Measurements from ENCODE around the gene SRD5A2. TPM values are rescaled to one million over a fixed set of nuclear protein-coding genes. Genes with fewer than 3 reads are reported as not detected.
A peak's percentile ranks its signal among the peaks of the same experiment; 100 is the strongest.

SRD5A2 gene, protein sequence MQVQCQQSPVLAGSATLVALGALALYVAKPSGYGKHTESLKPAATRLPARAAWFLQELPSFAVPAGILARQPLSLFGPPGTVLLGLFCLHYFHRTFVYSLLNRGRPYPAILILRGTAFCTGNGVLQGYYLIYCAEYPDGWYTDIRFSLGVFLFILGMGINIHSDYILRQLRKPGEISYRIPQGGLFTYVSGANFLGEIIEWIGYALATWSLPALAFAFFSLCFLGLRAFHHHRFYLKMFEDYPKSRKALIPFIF
- not detected for polyA plus RNA-seq (2013, experiment 1 of 2; ENCODE audit: insufficient read length)
- polyA plus RNA-seq (2013, experiment 2 of 2; ENCODE audit: insufficient read length), result not detected

DNA sequence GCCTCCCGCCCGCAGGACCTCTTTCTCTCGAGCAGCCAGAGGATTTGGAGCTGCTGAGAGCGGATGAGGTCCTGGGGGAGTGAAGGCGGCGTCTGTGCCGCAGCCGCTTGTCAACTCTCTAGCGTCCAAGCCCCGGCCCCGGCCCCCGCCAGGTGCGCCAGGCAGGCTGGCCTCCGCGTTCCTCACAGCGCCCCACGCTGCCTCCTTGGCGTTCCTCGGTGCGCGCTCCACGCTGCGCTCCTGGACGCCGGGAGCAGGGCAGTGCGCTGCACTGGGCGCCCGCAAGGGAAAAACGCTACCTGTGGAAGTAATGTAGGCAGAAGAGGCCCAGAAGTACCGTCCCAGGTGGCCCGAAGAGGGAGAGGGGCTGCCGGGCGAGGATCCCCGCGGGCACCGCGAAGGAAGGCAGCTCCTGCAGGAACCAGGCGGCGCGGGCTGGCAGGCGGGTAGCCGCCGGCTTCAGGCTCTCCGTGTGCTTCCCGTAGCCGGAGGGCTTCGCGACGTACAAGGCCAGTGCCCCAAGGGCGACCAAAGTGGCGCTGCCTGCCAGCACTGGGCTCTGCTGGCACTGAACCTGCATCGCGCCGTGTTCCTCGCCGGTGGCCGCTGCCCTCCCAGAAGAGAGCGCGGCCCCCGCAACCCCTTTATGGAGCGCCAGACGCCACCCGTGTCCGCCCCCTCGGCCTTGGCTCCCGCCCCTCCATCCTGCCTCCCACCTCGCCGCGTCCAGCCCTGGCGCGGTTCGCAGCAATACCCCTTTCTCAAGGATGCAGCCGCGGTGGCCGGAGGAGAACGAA lies at the start of gene SRD5A2:
Gene SRD5A2, minus strand, starts transcription at position 618 of the 797 bp plus-strand sequence. Its CDS starts 38 bp downstream, at position 580.
- no peak for DNase-seq

DNA sequence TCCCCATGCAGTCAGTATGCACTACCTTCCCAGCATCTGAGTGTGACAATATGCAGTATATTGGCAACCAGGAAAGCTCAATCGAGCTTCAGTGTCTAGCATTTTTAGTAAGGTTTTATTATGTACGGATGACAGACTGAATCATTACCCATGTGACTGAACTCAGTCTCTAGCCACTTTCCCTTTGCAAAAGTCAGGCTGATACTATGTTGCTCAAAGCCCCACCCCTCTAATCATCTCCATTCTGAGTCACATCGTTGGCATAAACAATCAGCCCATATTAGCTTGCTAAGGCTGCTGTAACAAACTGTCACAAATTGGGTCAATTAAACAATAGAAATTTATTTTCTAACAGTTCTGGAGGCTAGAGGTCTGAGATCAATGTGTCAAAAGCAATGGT lies 25.8 kb upstream of the SRD5A2 start:
- DNase-seq, result no peak

DNA sequence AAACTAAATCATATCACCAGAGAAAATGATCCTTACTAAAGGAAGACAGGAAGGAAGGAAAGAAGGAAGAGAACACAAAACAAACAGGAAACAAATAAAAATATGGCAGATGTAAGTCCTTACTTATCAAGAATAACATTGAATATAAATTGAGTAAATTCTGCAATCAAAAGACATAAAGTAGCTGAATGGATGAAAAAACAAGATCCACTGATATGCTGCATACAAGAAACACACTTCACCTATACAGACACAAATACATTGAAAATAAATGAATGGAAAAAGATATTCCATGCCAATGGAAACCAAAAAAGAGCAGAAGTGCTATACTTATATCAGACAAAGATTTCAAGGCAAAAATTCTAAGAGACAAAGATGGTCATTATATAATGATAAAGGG lies 18.0 kb upstream of the SRD5A2 start:
- DNase-seq, result no peak

DNA sequence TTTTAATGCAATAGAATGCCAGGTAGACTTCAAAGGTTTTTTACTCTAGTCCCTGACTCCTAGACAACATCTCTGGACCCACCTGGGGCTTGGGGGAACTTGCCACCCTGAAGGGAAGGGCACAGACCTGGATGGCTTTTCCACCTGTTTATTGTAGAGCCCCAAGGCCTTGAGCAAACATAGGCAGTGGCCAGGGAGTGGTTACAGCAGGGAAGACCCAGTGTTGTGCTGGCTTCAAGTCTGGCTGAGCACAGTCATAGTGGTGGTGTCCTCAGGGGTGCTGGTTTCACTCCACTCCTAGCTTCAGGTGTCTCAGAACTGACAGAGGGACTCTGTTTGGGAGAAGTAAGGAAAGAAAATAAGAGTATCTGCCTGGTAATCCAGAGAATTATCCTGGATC lies 5.5 kb upstream of the SRD5A2 start:
- no peak for DNase-seq

DNA sequence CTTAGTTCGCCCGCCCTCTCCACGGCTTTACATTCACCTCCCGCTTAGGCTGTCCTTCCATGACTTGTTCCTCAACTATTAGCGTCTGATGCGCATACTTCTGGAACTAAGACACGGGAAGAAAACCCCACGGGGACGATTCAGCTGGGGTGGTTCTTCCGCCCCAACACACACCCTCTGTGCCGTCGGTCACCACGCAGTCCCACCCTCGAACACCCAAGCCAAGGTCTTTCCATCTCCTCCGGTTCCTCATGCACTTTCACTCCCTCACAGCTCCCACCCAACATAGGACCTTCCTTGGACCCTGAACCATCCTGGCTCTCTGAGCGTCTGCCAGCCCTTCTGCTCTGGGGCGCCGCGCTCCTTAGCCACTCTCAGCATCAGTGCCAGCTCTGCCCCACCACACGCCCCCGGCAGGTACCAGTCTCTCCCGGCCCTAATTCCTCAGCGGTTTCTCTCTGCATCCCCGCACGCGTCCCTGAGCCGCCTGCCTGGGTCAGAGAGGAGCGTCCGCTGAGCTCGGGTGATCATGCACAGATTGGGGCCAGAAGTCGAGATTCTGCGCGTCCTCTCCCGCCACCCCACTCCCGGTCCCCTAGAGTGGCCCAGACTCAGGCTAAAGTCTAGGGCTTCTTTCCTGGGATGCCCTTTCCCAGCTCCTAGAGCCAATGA lies 522 bp upstream of the SRD5A2 start:
- DNase-seq, result no peak

DNA sequence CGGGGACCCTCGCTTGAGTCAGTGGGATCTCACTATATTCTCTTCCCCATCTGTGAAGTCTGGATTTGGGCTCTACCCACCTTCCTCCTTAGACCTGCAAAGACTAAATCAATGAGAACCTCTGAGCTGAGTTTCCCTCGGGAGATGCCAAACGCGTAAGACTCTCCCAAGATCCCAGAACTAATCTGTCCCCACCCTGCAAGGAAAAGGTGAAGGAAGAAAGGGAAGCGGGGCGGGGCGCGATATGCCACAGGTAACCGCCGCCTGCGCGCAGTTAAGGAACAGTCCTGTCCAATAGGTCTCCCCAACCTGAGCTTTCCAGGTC lies 780 bp downstream of the SRD5A2 start:
- DNase-seq, result no peak

DNA sequence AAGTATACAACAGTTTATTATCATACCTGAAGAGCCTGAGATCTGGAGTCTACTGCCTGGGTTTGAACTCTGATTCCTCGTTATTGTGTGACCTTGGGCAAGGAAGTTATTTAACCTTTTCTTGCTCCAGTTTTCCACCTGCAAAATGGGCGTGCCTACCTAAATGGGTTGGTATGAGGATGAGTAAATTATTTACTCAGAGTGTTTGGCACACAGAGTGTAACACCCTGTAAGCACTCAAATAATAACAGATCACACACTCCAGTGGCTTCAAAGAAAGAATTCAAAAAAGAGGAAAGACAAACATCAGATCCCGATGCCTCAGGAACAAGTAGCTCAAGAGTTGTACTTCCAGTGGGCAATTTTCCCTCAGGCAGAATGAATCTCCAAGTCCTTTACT lies 2.4 kb downstream of the SRD5A2 start:
- no peak for DNase-seq

DNA sequence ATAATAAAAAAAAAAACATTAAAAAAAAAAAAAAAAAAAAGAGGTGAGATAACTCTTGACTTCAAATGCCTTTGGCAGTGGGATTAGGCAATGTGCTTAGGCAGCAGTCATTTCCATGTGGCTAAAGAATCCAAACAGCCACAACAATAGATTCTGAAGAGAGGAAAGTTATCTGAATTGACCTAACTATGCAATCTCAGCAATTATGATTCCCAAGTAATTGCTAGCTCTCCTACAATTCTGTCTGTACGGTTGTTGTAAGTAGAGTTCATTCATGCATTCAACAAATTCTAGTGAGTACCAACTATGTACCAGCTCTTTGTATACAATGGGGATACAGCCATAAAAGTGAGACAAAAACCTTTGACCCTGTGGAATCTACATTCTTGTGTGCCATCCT lies 3.6 kb downstream of the SRD5A2 start:
- DNase-seq, result no peak

DNA sequence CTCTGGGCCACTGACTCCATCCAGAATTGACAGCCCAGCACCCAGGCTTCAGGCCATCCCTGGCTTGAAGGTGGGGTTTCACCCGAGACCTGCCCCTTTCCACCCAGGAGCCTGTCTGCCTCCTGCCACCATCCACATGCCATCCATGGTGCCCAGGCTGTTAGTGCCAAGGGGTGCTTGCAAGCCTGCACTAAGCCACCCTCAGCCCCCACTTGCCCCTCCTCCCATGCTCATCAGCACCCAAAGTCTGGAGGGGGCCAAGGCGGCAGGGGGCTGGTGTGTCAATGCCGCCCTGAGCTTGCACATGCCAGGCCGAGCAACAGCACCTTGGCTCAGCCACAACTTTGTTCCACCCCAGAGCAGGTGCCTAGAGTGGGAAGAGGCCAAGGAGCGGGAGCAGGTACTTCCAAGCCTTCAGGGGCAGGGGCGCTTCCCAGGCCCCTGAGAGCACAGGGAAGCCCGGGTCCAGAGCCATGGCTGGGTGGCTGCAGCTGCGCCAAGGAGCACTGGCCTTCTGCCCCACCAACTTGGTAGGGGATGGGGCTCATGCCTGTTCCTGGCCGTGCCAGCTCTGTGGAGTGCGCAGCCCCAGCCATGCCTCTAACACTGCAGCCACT lies 12.0 kb downstream of the SRD5A2 start:
- no peak for DNase-seq

DNA sequence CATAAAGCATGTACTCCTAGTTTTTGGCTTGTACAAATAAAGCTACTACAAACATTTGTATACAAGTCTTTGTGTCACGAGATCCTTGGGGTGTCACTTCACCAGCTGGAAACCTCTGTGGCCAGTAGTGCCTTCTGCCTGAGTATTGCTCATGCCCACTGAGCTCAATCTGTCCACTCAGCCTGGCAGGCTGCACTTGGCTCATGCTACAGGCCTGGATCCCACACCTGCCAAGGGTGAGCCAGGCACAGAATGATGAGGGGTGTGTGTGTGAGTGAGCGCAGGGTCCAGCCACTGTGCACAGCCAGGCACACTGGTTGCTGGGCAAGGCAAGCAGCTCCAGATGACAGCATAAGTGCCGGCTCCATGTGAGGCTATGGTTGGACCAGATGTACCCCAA lies 13.1 kb downstream of the SRD5A2 start:
- no peak for DNase-seq

DNA sequence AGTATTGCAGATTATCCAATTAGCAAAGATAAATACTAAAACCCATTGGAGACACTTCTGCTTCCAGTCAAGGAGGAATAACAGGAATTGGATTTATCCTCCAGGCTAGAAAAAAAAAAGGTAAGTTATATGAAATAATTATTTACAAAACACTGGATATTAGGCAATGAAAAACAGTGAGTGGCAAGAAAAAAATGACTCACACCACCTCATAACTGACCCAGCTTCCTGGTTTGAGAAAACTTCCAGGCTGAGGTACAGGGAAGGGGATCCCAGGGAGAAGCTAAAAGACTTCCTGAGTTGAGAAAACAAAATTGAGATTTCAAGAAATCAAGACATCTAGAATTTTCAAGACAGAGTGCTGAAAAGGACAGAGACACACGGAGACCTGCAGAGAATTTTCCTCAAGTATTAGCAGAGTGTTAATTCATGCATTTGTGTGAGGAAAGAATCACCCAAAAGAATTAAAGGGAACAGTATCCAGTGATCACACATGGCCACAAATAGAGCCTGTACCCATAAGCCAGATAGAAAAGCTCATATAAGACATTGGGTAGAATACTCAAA lies 17.4 kb downstream of the SRD5A2 start:
- no peak for DNase-seq

DNA sequence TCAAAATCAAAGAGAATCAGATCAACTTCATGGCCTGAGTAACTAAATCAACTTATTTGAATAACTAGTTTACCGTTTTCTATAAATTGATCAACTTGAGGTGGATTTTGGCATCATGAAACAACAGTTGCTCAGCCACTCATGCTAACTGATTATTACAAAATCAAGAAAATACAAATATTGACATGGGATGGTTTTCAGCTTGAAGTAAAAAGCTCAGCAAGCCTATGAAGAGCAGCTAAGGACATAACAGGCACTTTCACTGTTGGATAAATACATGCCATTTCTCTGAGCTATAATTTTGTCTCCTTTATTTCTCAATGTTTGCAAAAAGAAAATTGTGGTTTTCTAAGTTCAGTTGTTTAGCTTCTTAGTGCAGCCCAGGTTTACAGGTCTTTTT lies 18.9 kb downstream of the SRD5A2 start:
- no peak for DNase-seq

DNA sequence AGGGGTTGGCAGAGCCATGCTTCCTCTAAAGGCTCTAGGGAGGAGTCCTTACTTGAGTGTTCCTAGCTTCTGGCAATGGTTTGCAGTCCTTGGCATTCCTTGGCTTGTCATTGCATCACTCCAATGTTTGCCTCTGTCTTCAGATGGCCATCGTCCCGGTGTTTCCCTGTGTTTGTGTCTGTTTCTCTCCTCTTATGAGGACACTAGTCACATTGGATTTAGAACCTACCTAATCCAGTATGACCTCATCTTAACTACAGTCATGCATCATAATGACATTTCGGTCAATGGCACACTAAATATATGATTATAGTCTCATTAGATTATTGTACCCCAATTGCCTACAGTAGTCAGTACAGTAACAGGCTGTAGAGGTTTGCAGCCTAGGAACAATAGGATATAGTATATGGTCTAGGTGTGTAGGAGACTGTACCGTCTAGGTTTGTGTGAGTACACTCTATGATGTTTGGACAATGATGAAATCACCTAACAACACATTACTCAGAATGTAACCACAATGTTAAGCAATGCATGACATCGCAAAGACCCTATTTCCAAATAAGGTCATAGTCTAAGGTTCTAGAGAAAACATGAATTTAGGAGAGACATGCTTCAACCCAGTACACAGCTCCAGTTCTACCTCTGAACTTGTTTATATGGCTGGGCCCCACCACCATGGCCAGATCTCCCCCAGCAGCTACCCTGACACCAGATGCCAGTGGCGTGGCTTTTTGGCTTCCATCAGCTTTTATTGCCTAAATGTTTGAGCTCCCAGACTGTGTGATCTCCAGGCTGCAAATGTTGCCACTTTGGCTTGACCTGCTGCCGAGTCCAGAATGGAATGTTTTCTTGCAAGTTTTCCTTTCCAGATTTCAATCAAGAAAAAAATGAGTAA lies 22.1 kb downstream of the SRD5A2 start:
- DNase-seq, result peak; percentile 57

DNA sequence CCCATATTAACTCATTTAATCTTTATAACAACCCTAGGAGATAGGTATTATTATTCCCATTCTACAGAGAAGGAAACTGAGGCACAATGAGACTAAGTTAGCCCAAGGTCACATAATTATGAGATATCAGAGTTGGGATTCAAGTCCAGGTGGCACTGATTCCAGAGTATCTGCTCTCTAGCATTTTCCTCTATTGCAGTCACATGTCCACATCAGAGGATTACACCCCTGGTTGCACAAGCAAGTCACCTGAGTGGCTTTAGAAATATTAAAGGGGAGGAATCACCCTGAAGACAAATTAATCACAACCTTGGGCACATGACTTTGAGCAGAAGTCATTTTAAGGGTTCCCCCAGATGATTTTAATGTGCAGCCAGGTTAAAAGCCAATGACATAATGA lies 23.8 kb downstream of the SRD5A2 start:
- no peak for DNase-seq

DNA sequence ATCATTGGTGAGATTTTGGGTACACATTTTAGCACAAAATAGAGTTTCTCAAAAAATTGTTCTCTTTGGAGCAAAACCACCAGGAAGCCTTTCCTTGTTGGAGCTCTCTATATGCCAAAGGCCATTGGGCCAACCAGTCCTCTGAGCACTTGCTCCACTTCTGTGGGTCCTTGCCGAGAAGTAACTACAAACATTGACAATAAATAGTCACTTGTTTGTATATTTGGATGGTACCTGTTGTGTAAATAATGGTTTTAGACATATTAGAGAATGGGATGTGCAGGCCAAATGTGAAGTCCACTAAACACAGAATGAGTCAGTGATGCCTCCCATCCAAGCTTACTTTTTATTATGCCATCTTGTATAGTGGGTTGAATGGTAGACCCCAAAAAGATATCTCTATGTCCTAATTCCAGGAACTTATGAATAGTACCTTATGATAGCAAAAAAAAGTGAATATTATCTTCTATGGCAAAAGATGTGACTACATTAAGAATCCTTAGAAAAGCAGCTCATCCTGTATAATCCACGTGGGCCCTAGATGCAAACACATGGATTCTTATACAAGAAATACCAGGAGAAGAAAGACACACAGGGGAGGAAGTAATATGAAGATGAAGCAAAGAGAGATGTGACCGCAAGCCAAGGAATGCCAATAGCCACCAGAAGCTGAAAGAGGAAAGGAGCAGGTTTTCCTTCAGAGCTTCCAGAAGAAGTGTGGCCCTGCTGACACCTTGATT lies 24.6 kb downstream of the SRD5A2 start:
- no peak for DNase-seq

DNA sequence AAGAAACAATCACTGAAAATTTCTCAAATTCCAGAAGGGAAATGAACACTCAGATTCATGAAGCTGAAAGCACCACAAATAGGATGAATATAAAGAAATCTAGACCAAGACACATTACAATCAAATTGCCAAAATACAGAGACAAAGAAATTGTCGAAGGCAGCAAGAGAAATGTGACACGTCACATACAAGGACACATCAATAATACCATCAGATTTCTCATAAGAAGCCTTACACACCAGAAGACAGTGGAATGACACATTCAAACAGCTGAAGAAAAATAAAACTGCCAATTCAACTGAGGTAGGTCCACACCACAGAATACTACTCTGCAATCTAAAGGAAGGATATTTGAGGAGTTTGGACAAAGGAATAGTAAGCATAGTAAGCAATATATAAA lies 27.4 kb downstream of the SRD5A2 start:
- DNase-seq, result no peak

DNA sequence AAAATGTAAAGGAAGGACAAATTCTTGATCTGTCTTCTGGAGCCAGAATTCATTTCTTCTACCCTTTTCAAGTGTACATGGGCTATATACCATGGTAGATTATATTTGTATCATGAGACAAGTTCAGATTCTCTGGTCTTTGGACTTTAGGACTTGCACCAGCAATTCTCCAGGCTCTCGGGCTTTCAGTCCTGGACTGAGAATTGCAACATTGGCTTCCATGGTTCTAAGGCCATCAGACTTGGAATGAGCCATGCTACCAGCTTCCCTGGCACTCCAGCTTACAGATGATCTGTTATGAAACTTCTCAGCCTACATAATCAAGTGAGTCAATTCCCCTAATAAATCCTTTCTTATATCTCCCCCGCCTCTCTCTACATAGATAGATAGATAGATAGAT lies 33.3 kb downstream of the SRD5A2 start:
- no peak for DNase-seq

DNA sequence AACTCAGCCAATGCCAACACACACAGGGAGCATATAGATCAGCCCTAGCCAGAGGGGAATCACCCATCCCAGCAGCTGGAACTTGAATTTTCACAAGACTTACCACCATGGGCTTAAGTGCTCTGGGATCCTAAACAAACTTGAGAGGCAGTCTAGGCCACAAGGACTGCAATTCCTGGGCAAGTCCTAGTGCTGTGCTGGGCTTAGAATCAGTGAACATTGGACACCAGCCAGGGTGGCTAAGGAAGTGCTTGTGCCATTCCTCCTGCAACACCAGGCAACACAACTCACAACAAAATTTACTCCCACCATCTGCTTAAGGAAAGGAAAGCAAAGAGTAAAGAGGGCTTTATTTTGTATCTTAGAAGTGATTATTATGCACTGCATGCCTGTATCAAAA lies 38.9 kb downstream of the SRD5A2 start:
- no peak for DNase-seq

DNA sequence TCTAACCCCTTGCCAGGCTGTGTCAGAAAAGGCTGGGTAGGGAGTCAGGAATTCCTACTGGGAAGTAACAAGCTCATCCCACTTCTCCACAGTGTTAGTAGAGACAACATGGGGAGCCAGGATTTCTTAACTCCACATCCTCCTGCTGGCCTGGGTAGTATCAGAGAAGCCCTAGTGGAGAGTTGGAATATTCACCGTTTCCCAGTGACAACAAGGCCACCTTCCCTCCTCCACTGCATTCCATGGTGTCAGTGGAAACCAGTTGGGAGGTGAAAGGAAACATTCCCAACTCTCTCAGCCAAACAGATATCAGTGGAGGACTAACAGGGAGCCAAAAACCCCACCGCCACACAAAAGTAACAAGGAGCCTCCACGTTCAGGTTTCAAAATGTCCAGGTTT lies 41.2 kb downstream of the SRD5A2 start:
- no peak for DNase-seq

DNA sequence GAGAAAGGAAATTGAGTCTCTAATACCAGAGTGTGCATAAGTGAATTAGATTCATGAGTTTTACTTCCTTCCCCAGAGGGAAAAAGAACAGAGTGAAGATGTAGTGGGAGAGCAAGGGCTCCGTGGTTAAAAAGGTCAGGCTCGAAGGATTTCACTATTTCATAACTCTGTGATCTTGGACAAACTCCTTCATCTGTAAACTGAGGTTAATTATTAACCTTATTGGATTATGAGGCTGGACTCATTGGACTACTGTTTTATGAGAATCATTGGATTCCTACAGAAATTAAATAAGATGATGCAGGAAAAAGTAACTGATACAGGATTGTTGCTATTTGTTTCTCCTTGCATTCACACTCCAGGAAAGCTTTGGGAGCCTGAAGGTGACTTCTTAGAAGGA lies 45.0 kb downstream of the SRD5A2 start:
- DNase-seq, result no peak

DNA sequence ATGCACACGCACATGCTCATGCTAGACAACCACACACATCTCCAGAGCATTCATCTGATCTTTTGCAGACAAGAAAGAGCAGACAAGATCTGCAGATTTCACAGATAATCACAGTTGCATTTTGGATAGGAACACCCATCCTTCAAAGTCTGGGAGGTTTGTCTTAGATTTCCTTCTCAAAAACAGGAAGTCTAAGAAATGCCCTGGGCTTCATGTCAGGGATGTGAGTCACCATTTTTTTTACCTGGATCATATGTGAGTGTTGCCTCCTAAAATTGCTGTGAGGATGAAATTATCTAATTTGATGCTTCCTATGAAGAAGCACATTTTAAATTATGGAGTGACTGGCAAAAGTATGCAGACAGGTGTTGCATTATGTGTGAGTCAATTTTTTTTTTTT lies 46.1 kb downstream of the SRD5A2 start:
- no peak for DNase-seq
